AG08396 (cell line): ENCODE data around the gene PPP2R5E.
"Not testable (repeated sequence)": the region's sequence is repeated elsewhere in the genome, so short reads cannot be mapped to it uniquely, and the experiment has no call there.

Source experiments
- DNase-seq: peaks from one replicate; pipeline ENCODE4 v3.0.0; 2012; ENCODE audit warnings: low spot score, mixed read lengths

The PPP2R5E gene

DNA sequence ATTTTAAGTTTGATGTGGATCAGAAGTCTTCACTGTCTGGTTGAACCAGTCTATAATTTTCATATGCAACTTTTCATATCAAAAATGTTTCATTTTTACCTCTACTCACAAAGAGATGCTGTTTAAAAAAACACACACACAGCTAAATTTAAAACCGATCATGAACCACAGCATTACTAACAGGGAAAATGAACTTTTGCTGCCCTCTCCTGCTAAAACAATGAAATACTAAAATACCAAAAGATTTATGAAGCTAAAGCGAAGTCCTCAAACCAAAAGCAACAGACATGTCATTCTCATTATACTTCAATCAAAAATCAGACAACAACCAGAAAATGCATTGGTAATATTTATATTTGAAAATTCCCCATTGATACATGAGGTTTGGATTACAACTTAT is 171.6 kb downstream of the PPP2R5E start:
- not testable (repeated sequence) for DNase-seq

- no peak for DNase-seq
These were observed 172.1 kb downstream of the PPP2R5E start for GRCh38 chr14:63371033-63371432.

GRCh38 chr14:63367742-63368364 is 175.3 kb downstream of the PPP2R5E start:
- no peak for DNase-seq

GRCh38 chr14:63362389-63362819 is 180.8 kb downstream of the PPP2R5E start:
- no peak for DNase-seq

- DNase-seq = no peak
These were observed 181.4 kb downstream of the PPP2R5E start for GRCh38 chr14:63361790-63362189.

GRCh38 chr14:63357841-63358240 is 185.3 kb downstream of the PPP2R5E start:
- no peak for DNase-seq

DNA sequence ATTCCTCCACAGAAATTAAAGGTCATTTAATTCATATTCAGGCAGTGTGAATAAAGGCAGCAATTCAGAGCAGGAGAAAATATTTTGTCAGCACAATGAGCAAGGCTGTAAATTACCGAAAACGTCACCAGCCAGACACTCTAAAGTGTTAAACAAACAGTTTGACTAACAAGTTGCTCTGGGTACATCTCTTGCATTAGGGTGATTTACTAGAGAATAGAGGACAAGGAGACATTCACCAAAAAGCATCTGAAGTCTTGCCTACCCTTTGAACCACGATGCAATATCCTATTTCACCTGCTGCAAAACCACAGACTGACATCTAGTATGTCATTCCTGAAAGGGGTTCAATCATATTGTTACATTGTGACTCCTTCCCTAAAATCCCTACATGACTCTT is 197.4 kb downstream of the PPP2R5E start:
- no peak for DNase-seq

DNA sequence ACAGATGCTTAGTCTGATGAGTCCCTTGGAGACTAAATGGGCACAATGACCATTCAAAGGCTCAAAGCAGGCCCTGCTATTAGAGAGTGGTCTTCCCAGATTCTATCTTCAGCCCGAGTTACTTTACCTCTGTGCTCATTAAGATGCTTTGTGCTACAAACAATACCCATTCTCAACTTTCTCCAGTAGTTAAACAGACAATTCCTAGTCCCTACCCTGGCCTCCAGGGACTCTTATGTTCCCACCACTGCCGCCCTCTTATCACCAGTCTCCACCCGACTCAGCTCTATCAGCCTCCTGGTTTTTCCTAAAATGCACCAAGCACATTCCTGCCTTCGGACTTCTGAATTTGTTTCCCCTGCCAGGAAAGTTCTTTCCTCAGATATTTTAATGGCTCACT is 198.8 kb downstream of the PPP2R5E start:
- no peak for DNase-seq

DNA sequence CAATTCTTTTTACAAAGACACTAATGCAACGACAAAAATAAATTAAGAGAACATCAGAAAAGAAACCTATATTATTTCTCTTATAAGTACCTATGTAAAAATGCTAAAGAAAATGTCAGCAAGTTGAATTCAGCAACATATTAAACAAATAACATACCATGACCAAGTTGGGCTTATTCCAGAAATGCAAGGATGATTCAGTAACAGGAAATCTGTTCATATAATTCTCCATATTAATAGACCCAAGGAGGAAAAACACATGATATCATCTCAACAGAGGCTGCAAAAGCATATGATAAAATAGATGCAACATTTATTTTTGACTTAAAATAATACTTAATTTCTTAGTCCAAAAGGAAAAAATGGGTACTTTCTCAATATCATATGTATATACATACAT is 199.3 kb downstream of the PPP2R5E start:
- DNase-seq = no peak

DNA sequence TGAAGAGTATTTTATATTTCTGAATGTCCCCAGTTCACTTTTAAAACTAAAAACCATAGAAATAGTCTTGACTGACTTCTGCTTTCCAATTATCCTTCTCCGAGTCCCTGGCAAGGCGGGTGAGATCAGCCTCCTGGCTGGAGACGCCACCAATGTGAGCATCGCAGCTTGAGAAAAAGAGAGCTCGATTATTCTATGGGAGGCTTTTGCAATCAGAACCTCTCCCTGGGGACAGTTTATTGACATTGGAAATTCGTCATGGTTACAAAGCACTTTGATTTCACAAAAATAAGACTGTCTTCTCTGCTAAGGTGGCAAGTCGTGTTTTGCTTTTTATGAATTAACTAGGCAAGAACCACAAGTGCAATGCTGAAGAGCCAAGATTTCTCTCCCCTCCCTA is 200.8 kb downstream of the PPP2R5E start:
- DNase-seq = no peak

- no peak for DNase-seq
These were observed 214.1 kb downstream of the PPP2R5E start for GRCh38 chr14:63328787-63329737.

DNA sequence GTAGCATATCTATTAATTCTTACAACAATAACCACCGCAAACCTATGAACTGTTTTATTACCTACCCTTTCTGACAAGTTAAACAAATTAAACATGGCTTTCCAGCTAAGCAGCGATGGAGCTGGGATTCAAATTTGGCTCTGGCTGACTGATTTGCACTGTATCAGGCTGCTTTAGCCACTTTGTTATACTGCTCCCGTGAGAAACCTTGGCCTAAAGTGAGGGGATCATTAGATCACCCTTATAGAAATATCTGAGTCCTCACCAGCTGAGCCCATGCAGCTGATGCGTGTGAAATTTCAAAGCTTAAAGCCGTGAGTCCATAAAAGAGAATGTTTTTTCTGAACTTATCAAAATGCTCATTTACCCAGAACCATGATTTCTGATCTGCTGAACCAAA is 216.3 kb downstream of the PPP2R5E start:
- DNase-seq = no peak

- DNase-seq = no peak
These were observed 220.1 kb downstream of the PPP2R5E start for GRCh38 chr14:63322897-63323573.

- DNase-seq = no peak
These were observed 220.7 kb downstream of the PPP2R5E start for GRCh38 chr14:63322472-63322871.
